HG02759 (cell line): ENCODE results near the gene CECR2.
A peak's percentile ranks its signal among the peaks of the same experiment; 100 is the strongest.
"Not testable (repeated sequence)": the region's sequence is repeated elsewhere in the genome, so short reads cannot be mapped to it uniquely, and the experiment has no call there.

ENCODE experiments used
- ATAC-seq: cut with Tn5 transposase; IDR thresholded peaks from one replicate; pipeline ENCODE4 v1.9.1; 2021; ENCODE audit warnings: mild to moderate bottlenecking, moderate library complexity; ENCODE audit not compliant: unreplicated experiment

CECR2 gene

GRCh38 chr22:17400305-17400704 lies 31.0 kb downstream of the CECR2 start:
- ATAC-seq, result no peak

- ATAC-seq, result no peak
Measured at GRCh38 chr22:17401728-17402127, 32.5 kb downstream of the CECR2 start.

GRCh38 chr22:17402293-17402692 lies 33.0 kb downstream of the CECR2 start:
- no peak for ATAC-seq

- ATAC-seq, result no peak
Measured at GRCh38 chr22:17403906-17404305, 34.6 kb downstream of the CECR2 start.

DNA sequence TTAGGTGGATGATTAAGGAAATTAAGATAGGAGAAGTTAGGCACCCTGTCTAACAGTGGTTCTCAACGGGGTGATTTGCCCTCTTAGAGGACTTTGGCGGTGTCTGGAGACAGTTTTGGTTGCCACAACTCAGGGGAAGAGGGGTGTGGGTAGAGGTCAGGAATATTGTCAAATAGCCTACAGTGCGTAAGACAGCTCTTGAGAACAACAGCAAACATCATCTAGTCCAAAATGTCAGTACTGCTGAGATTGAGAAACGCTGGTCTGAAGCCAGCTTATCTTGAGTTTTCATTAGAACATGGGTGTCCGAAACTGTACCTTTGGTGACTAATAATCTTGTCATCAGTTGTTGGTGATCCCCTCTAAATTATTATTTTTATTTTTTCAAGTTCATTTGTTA lies 38.4 kb downstream of the CECR2 start:
- no peak for ATAC-seq

DNA sequence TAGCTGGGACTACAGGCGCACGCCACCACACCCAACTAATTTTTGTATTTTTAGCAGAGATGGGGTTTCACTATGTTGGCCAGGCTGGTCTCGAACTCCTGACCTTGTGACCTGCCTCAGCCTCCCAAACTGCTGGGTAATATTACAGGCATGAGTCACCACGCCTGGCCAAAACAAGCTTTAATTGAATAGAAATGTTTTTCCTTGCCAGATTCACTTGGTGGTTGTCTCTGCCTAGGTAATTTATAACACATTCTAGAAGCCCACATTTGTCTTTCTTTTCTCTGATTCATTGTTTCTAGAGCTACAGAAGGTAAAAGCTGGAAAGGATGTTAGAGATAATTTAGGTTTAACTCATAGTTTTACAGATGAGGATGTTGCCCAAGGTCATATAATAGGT lies 41.3 kb downstream of the CECR2 start:
- no peak for ATAC-seq

DNA sequence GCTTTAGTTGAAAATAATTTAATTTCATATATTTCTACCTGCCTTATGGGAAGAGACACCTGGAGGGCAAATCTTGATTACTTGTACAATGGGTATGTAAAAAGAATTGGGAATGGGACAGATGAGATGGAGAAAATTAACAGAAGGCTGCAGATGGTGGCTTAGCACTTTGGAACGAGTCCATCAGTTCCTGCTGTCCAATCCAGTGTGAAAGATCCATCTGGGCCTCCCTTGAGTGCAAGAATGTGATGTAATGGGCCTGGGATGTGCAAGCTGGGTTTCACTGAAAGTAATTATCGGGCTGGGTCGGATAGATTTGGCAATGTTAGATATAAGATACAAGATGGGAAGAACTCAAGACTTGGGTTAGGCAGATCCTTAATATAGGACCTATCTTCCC lies 42.0 kb downstream of the CECR2 start:
- ATAC-seq, result no peak

GRCh38 chr22:17412232-17412631 lies 43.0 kb downstream of the CECR2 start:
- ATAC-seq, result no peak

DNA sequence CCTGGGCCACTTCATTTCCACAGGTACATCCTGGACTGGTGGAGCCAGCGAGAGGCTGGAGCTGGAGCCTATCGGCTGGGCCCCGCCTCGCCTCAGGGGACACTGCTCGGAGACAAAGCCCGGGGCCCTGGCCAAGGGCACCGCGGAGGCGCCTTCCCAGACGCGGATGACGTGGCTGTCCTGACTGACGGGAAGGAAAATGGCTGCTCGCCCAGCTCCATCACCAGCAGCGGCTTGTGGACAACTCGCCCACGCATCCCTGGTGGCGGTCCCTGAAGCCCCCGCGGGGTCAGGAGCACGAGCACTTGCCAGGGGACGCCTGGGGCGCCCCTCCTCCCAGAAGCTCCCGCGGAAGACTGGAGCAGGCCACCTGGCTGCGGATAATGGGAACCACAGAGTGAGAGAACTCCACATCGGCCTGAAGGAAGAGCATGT lies 49.6 kb downstream of the CECR2 start:
- ATAC-seq, result no peak

GRCh38 chr22:17419348-17419747 lies 50.1 kb downstream of the CECR2 start:
- ATAC-seq, result no peak

- ATAC-seq, result no peak
Measured at GRCh38 chr22:17422736-17423343, 53.6 kb downstream of the CECR2 start.

DNA sequence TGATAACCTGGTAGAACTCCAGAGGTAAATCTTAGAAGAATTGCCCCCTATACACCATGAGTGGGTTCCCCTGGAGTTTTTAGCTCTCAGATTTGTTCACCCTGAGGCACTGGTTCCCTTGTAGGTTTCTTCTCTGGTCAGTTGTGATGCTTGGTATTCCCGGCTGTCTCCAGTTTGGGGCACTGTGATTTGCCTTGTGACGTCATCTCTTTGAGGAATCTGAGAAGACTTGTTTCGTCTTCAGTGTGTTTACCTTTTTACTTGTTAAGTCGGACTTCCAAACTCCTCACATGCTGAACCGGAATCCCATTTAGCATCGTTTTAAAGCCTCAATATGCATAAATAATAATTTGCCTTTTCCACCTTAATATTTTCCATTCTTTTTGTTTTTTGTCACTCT lies 54.4 kb downstream of the CECR2 start:
- ATAC-seq, result no peak

- ATAC-seq, result not testable (repeated sequence)
Measured at GRCh38 chr22:17427528-17427927, 58.3 kb downstream of the CECR2 start.

GRCh38 chr22:17429516-17429915 lies 60.3 kb downstream of the CECR2 start:
- no peak for ATAC-seq

DNA sequence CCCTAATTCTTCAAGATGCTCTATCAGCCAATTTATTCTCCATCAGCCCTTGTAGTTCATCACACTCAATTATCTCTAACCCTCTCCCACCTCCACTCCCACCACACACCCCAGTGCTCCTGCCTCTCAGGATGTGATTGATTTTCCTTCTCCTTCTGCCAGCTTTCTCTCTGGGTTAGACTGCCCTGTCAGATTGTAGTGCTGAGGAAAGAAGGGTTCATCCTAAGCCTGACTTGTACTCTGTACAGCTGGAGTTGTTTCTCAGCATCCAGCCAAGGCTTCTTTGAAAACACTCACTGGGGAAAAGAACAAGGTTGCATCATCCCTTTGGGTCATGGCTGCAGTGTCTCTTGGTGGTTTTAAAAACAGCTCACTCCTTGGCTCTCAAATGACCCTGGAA lies 61.2 kb downstream of the CECR2 start:
- no peak for ATAC-seq

DNA sequence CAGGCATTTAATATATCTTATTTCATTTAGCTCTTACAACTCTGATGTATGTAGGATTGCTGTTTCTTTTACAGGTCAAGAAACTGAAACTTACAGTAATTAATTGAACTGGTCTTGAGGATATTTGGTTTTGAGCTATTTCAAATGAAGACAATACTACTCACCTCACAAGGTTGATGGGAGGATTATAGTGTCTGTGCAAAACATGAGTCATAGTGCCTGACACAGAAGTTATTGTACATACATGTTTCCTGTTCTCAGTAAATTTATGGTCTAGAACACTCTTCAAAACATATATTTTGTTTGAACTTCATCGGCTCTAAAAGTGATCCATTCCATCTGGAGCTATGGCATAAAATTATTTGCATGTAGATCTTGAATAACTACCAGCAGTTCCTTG lies 61.9 kb downstream of the CECR2 start:
- ATAC-seq, result no peak

DNA sequence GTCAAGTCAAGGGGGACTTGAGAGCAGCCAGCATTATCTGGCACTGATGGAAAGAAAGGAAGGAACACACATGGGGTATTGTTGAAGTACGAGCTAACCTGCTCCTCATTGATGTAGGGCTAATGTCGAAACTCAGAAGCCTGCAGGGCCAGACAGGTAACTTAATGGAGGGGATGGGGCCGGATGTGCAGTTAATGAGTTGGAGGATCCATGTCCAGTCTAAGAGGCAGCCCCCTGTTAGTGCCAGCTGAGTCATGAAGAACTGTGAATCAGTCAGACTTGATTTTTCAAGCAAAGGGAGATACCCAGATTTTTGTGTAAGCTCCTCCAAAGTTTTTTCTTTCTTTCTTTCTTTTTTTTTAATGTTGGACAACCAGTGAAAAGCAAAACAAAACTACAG lies 65.6 kb downstream of the CECR2 start:
- ATAC-seq, result no peak

- ATAC-seq, result no peak
Measured at GRCh38 chr22:17435375-17435774, 66.1 kb downstream of the CECR2 start.

- ATAC-seq, result peak; percentile 73
Measured at GRCh38 chr22:17436382-17436980, 67.2 kb downstream of the CECR2 start.

DNA sequence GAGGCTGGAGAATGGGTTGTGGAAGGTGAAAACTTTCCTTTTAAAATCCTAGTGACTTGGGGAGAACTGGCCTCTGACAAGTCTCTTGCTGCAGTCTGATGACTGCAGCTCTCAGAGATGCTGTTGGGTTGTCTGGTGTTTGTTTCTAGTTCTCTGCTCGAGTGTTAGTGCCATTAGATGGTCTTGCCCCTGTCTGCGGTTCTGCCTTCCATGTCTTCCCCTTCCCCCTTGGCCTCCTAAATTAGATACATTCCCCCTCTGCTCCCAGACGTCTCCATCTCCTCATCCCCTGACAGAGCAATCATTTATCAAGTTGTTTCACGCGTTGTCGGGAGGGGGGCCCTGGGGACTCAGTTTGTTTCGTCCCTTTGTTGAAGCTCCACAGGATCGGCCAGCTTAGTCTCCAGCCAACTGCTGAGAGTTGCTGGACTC lies 67.7 kb downstream of the CECR2 start:
- no peak for ATAC-seq

DNA sequence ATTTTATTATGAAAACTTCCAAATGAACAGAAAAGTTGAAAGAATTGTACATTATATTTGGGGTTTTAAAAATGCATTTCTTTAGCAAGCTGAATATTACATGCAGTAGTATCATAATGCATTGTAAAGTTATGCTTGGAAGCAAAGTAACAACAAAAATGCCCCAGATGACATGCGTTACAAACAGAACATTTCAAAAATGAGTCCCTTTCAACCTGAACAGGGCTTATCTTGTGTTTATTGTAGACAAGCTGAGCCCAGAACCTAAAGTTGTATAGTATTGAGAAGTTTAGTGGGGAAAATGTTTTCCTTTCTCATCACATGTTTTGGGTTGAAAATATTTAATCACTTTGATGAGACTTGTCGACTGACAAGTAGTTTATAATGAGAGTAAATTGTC lies 68.8 kb downstream of the CECR2 start:
- ATAC-seq, result no peak

DNA sequence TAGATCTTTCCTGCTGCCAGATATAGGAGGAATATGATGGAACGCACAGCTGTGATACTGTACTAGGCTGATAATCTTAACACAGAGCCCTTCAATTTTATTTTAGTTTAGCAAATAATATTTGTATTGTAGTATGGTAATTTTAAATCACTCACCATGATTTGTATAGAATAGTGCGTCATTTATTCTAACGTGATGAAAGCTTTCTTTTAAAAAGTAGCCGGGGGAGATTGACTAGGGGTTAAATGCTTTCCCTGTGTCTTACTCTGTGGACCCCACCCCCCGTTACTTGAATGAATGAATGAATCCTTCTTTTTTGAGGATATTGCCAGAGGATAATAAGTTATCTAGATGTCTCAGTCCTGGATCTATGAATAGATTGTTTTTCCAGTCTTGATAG lies 72.1 kb downstream of the CECR2 start:
- ATAC-seq, result no peak
